DMS153 treated with DMSO at 0.1 percent for 48 hours (cell line): ENCODE data around the gene ZCCHC7.

Experiments used
- DNase-seq: peaks from one replicate; lab custom pipeline; 2025; ENCODE audit not compliant: unreplicated experiment; lab: John Stamatoyannopoulos, UW

The ZCCHC7 gene

DNA sequence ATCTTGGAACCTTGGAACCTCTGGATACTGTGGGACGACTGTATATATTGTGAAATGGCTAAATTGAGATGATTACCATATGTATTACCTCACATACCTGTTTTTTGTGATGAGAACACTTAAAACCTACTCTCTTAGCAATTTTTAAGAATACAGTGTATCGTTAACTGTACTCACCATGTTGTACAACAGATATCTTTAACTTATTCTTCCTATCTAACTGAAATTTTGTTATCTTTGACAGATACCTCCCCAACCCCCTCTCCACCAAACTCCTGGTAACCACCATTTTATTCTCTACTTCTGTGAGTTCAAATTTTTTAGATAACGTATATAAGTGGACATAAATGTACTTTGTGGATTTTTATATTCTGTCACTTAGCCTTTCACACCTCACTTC, 126.5 kb downstream of the ZCCHC7 start:
- no peak for DNase-seq

DNA sequence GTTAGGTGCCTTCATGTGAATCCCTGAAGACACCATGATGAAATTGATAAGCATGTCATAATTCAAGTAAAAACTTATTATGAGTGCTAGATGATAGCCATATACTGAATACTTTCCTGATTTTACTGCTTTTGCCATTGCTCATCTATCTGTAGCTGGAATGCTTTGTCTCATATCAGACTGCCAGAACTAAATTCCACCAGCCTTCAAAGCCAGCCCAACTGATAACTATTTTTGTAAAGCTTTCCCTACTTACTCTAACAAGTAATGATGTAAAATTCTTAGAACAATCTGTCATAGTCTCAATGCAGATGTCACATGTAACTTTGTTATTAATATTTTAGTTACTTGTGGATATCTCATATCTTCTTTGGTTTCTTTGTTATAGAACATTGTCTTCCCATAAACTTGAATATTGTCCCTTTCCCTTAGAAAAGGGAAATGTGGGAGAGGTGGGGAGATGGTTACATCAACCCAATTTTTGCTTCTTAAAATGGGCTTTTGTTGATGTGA, 128.3 kb downstream of the ZCCHC7 start:
- no peak for DNase-seq

DNA sequence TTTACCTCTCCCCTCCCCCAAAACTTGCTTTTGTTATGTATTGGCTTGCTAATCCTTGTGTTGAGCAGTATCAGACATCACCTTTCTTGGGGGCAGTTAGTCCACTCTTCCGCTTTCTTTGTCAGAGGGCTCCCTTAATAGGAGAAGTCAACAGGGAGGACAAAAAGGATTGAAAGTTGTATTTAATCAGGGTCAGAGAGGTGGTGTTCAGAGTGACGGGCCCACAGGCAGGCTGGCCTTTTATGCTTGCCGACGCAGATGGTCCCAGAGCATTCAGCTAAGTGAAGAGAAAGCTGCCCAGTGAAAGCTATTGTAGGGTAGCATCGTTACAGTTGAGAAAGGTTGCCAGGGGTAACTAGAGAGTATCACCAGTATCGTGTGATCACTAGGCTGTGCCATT, 131.1 kb downstream of the ZCCHC7 start:
- DNase-seq, result no peak

DNA sequence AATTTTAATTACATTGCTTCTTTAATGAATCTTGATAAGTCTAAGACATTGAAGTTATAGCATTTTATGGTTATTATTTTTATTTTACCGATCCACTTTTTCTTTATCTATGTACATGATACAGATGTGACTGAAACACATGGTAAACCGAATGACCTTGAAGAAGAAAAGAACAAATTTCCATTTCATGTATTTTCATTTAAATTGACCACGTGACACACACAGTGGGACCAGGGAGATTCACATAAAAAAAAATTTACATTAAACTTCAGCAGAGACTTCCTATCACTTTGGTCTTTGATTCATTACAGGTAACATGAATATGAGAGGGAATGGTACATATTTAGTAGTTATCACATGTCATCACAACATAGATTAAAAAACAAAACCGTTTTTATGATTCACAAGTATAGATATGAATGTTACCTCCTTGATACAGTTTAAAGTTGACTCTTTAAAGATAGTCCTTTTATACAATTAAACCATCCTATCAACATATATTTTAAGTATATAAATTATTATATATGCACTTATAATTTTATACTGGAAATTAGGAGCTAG, 133.1 kb downstream of the ZCCHC7 start:
- no peak for DNase-seq

DNA sequence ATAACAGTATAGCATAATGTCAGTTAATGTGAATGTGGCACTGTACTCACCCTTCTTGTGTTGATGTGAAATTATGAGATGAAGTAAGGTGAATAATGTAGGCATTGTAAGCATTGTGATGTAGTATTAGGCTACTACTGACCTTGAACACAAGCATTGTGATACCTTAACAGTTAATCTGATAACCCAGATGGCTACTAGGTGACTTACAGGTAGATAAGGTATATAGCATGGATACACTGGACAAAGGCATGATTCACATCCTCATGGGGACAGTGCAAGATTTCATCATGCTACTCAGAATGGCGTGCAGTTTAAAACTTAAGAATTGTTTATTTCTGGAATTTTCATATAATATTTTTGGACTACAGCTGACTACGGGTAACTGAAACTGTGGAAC, 134.8 kb downstream of the ZCCHC7 start:
- no peak for DNase-seq

DNA sequence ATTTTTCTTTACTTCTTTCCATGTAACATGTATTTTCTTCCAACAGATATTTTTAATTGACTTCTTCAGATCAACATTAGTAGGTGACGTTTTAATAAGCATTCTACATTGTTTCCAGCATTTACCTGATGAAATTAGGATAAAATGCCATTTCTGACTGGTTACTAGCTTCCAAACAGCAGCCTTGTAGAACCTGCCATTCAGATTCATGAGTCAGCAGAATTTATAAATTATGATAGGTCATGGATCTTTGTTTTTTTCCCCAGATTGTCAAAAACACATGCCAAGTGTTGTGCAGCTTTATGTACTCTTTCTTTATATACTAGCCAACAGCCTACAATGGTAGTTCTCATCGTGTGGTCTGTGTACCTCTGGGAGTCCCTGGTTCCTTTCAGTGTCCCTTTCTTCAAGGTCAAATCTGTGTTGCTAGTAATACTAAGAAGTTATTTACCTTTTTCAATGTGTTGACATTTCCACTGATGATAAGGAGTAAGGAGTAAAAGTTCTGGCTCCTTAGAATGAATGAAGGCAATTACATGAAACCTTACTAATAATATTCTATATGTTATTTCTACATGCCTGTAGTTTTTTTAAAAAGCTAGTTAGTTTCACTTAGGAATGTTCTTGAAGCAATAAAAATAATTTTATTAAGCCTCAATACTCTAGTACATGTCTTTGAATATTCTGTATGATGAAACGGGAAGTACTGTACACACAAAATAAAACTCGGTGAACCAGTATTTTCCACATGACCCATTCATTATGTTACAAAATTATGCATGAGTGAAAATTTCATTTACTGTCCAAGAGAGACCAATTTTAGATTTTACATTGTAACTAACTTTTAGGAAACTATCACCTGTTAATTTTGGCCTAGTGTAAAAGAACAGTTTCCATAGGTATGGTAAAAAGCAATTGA, 135.8 kb downstream of the ZCCHC7 start:
- DNase-seq, result no peak

DNA sequence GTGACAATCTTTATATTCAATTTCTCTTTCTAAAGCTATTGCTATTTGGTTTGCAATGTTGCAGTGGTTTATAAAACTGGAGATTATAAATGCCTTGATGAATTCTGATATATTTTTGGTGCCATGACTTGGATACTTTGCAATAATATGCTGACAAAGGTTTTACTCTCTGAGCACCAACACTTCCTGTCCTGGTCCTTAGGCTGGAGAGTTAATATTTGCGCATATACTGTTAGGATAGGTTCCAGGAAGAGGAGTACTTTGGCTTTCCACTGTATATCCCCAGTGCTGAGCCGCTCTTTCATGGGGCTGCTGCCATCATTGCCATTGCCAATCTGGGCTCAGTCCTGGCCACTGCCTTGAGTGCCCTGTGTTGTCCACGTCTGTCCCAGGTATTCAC, 139.6 kb downstream of the ZCCHC7 start:
- DNase-seq, result peak; percentile 10

DNA sequence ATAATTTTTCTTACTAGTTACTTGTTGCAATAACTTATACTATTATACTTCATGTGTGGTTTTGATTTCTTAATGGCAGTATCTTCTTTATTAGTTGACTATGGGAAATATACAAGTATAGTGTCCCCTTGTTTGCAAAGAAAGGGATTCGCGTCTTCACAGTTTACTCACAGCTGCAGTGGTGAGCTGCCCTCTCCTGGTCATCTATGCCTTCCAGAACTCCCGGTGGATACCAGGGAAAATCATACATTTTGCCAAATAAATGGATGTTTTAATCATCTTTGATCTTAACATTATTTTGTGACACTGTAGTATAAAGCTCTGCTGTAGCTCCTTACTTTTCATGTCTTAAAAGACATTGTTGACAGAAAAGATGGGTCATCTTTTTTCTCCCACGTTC, 142.0 kb downstream of the ZCCHC7 start:
- DNase-seq, result peak; percentile 6

DNA sequence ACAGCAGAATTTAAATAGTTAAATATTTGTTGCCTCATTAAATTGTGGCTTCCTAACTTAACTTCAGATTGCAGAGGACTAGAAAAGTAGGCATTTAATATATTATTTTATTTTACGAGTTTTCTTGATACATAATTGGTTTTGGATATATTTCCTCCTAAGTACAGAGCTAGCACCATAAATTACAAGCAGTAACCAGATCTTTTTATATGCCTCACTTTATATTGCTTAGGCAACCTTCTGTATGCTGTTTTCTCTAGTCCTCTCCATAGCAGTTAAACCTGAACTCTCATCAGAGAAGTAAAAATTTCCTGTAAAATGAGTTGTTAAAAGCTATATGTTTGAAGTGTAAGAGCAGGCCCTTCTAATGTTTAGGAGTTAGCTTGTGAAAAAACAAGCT, 144.2 kb downstream of the ZCCHC7 start:
- no peak for DNase-seq

DNA sequence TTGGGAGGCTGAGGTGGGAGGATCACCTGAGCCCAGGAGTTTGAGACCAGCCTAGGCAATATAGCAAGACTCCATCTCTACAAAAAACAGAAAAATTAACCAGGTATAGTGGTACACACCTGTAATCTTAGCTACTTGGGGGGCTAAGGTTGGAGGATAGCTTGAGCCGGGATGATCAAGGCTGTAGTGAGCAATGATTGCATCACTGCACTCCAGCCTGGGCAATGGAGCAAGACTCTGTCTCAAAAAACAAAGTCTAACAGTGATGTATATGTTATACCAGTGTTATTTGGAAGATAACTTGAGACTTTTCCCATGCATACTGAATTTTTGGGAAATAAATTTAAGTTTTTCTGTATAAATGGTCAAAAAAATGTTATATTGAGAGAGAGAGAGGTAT, 146.3 kb downstream of the ZCCHC7 start:
- no peak for DNase-seq

DNA sequence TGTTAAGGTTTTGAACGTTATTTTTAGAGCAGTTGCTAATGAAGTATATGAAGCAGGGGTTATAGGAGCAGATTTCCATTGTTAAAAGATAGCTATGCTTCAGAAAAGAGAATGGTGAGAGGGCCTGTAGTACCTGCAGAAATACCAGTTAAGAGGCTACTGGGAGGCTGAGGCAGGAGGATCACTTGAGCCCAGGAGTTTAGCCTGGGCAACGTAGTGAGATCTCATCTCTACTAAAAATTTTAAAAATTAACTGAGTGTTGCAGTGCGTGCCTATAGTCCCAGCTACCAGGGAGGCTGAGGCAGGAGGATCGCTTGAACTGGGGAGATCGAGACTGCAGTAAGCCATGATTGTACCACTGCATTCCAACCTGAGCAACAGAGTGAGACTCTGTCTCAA, 148.8 kb downstream of the ZCCHC7 start:
- no peak for DNase-seq

DNA sequence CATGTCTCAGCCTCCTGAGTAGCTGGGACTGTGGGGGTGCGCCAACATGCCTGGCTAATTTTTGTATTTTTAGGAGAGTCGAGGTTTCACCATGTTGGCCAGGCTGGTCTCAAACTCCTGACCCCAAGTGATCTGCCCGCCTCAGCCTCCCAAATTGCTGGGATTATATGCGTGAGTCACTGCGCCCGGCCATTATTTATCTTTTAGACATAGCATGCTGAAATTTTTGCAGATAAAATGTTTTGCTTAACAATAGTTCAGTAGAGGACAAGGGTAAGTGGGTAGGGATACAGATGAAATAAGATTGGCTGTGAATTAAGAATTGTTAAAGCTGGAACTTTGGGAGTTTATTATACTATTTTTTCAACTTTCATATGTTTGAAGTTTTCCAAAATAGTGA, 151.3 kb downstream of the ZCCHC7 start:
- no peak for DNase-seq

DNA sequence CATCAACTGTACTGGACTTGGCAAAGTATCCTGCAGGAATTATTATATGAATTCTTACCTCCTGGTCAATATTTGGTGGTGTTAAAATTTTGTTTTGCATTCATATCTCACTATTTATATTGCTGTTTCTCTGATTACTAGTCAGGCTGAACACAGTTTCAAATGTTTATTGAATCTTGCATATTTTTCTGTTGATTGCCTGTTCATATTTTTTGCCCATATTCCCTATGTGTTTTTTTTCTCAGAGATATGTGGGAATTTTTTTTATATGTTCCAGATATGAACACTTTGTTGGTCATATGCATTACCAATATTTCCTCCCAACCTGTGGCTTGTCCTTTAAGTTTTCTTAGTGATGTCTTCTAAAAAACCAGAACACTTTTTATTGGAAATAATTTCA, 153.2 kb downstream of the ZCCHC7 start:
- no peak for DNase-seq

DNA sequence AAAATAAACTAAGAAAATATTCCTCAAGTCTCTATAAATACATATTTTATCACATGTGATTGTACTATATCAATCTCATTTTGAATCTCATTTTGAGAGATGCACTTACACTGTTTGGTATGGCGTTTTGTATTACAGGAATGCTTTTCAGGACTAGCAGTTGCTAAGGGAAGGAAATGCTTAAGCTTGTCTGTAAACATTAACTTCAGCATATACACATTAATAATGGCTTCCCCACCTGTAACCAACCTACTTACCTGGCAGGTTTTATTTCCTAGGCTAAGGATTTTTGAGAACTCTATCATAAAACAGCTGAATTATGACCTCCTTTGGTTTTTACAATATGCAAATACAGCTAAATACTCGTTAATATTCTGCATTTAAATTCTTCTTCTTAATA, 161.2 kb downstream of the ZCCHC7 start:
- DNase-seq, result peak; percentile 8

DNA sequence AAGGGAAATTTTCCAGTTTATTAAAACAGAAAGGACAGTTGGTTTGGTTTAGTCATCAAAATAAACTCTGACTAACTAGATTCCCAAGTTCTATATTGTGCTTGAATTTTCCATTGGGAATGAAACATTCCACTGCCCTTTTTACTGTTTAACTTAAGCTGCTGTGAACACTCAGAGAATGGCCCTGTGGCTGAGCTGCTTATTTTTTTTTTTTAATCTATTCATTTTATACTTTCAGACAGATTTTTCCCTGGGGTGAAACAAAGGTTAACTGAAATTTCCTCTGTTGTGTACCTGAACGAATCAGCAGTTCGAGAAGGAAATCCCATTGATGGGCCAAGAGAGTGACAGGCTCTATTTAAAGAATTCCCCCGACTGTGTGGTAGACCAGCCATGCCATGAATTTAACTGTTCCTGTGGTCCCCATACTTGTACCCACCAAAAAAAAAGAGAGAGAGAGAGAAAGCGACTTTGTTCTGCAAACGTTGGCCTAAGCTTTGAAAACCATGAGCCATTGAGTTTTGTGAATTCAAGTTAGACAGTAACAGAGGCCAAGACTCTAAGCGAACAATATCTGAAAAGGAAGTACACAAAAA, 163.5 kb downstream of the ZCCHC7 start:
- no peak for DNase-seq

DNA sequence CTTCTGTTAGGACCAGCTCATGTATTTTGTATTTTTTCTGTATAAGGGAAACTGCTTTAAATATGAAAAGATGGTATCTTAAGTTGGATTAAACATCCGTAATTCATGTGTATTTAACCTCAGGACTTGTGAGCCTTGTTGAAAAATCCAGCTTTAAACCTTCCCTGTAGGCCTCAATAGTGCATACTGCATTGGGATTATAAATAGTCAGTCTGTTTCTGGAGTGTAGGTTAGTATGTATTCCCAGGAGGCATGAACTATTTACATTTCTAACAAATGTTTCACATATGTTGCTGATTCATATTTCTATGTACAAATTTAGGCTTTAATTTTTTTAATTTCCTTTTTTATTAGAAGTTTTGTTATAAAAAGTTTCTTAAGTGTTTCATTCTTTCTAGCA, 164.3 kb downstream of the ZCCHC7 start:
- DNase-seq, result peak; percentile 12

DNA sequence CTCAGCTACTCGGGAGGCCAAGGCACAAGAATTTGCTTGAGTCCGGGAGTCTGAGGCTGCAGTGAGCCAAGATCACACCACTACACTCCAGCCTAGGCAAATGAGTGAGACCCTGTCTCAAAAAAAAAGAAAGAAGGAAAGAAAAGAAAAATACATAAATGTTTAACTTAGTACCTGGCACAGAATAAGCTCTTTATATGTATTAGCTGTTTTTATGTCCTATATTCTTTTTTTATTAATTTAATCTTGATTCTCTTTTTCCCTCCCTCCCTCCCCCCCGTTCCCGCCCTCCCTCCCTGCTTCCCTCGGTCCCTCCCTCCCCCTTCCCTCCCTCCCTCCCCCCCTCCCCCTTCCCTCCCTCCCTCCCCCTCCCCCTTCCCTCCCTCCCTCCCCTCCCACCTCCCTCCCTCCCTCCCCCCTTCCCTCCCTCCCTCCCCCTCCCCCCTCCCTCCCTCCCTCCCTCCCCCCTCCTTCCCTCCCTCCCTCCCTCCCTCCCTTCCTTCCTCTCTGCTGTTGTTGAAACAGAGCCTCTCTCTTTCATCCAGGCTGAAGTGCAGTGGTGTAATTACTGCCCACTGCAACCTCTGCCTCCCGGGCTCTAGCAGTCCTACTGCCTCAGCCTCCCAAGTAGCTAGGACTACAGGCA, 166.3 kb downstream of the ZCCHC7 start:
- no peak for DNase-seq

DNA sequence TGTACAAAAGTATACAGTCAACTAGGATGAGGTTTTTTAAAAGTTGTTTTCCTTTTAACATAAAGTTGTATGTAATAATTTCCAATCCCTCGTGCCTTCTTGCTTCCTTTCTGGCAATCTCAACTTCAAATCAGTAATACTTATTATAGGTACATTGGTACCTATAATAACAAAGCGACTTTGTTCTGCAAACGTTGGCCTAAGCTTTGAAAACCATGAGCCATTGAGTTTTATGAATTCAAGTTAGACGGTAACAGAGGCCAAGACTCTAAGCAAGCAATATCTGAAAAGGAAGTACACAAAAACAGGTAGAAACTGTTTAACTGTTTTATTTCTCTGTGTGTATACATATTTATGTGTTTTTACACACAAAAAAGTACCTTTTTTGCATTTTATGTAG, 166.9 kb downstream of the ZCCHC7 start:
- no peak for DNase-seq

DNA sequence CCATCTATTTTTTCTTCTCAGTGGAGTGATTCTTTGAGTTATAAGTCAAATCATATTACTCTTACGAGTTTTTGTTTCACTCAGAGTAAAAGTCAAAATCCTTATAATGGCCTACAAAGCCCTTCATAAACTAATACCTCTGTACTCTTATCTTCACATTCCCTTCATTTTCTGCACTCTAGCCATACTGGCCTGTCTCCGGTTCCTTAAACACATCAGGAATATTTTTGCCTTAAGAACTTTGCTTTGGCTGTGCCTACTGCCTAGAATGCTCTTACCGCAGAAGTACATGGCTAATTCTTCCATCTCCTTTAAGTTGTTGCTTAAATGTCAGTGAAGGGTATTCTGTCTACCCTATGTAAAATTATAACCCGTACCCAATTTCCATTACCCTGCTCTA, 169.3 kb downstream of the ZCCHC7 start:
- DNase-seq, result no peak

DNA sequence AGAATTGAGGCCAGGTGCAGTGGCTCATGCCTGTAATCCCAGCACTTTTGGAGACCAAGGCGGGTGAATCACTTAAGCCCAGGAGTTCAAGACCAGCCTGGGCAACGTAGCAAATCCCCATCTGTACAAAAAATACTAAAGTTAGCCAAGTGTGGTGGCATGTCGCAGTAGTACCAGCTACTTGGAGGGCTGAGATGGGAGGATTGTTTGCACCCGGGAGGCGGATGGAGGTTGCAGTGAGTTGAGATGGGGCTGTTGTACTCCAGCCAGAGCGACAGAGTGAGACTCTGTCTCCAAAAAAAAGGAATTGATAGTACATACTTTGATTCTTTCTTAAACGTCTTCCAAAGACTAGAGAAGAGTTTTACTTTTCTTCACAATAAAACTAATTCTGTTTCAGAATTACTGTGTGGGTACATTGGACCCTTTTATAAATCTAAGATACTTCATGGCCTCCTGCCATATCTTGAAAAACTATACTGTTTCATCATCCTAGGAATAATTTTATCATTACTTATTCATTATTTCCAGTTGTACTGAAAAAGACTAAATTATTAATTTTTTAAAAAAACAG, 170.1 kb downstream of the ZCCHC7 start:
- DNase-seq, result no peak

DNA sequence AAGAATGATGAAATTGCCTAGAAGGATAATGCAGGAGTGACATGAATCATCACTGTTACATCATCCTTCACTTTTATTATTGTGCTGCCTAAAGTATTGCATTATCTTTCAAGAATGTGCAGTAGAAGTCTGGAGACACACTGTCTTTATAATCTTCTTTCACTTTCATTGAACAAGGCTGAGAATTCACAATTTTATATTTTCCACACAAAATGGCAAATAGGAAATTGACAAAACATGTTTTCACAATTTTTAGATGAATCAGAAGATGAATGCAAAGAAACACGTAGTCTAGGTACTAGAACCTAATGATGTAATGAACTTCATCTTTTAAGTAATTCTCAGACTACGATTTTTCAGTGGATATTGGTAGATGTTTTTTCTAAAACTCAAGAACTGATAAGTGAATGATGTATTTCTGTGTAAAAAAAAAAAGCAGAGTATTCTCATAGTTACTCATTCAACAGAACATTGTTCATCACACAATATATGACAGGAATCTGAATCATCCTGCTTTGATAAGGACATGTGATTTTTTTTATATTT, 170.6 kb downstream of the ZCCHC7 start:
- DNase-seq, result no peak
